GM18867 (cell line): Measurements from ENCODE around the gene RASAL3.
"Not testable (repeated sequence)": the region's sequence is repeated elsewhere in the genome, so short reads cannot be mapped to it uniquely, and the experiment has no call there.

Experiments
- ATAC-seq: cut with Tn5 transposase; IDR thresholded peaks from one replicate; pipeline ENCODE4 v1.9.1; 2021; ENCODE audit warnings: mild to moderate bottlenecking, moderate library complexity; ENCODE audit not compliant: unreplicated experiment

Gene RASAL3

GRCh38 chr19:15475169-15475568 lies 10.8 kb upstream of the RASAL3 start:
- no peak for ATAC-seq

- ATAC-seq, result not testable (repeated sequence)
Observed at GRCh38 chr19:15473821-15474220, 9.5 kb upstream of the RASAL3 start.

GRCh38 chr19:15471639-15472101 lies 7.3 kb upstream of the RASAL3 start:
- ATAC-seq, result no peak

- ATAC-seq, result no peak
Observed at GRCh38 chr19:15469513-15470297, 5.4 kb upstream of the RASAL3 start.

GRCh38 chr19:15468675-15469512 lies 4.5 kb upstream of the RASAL3 start:
- ATAC-seq, result no peak

GRCh38 chr19:15467734-15468214 lies 3.4 kb upstream of the RASAL3 start:
- no peak for ATAC-seq

- peak; percentile 41 for ATAC-seq
Observed at GRCh38 chr19:15466851-15467733, 2.7 kb upstream of the RASAL3 start.

GRCh38 chr19:15463861-15464371 lies 428 bp downstream of the RASAL3 start:
- ATAC-seq, result no peak

GRCh38 chr19:15461694-15462093 lies 2.6 kb downstream of the RASAL3 start:
- no peak for ATAC-seq

- no peak for ATAC-seq
Observed at GRCh38 chr19:15457701-15458484, 6.5 kb downstream of the RASAL3 start.

- no peak for ATAC-seq
Observed at GRCh38 chr19:15456871-15457700, 7.3 kb downstream of the RASAL3 start.

- ATAC-seq, result no peak
Observed at GRCh38 chr19:15456441-15456840, 7.9 kb downstream of the RASAL3 start.

- no peak for ATAC-seq
Observed at GRCh38 chr19:15455996-15456395, 8.3 kb downstream of the RASAL3 start.

GRCh38 chr19:15453906-15454860 lies 10.2 kb downstream of the RASAL3 start:
- no peak for ATAC-seq

- ATAC-seq, result no peak
Observed at GRCh38 chr19:15453091-15453578, 11.2 kb downstream of the RASAL3 start.

- ATAC-seq, result no peak
Observed at GRCh38 chr19:15452111-15453047, 12.0 kb downstream of the RASAL3 start.

GRCh38 chr19:15450528-15450890 lies 13.8 kb downstream of the RASAL3 start:
- no peak for ATAC-seq
